HCT116 (cell line): Measurements from ENCODE around the gene CBX8.

Experiments
- EGR1 ChIP-seq: IDR thresholded peaks from 2 replicates; pipeline ENCODE4 v1.6.1; 2012; ENCODE audit warnings: low read depth
- EZH2phosphoT487 ChIP-seq: fragments of 200-600 bp; IDR thresholded peaks from 2 replicates; pipeline ENCODE4 v1.6.1; 2018; ENCODE audit warnings: antibody characterized with exemption, borderline replicate concordance
- POLR2A ChIP-seq: IDR thresholded peaks from 2 replicates; pipeline ENCODE4 v1.7.0; 2011; ENCODE audit warnings: borderline replicate concordance; ENCODE audit not compliant: insufficient read depth, insufficient read length; ENCODE audit errors: extremely low read depth
- SIN3A ChIP-seq: IDR thresholded peaks from 2 replicates; pipeline ENCODE4 v1.6.1; 2012; ENCODE audit warnings: low read depth
- SP1 ChIP-seq: IDR thresholded peaks from 2 replicates; pipeline ENCODE4 v1.6.1; 2012; ENCODE audit warnings: low read depth
- SRF ChIP-seq: IDR thresholded peaks from 2 replicates; pipeline ENCODE4 v1.6.1; 2012; ENCODE audit warnings: low read depth
- TF ChIP-seq, protein P1 (sequence below), 3 experiments: fragments of 200-600 bp in 1 of 3; sonication (generic) in 1 of 3; IDR thresholded peaks in 2 of 3; conservative IDR thresholded peaks in 1 of 3; 2 replicates each; pipeline ENCODE4 v1.5.1; 2012 to 2017; ENCODE audit warnings: low read depth in 2 of 3, low read length in 2 of 3, antibody characterized with exemption in 1 of 3, borderline replicate concordance in 1 of 3, control low read depth in 1 of 3, mild to moderate bottlenecking in 1 of 3, mixed read lengths in 1 of 3, mixed run types in 1 of 3, moderate library complexity in 1 of 3; ENCODE audit not compliant: insufficient read depth in 1 of 3
- TF ChIP-seq, protein P2 (sequence below): IDR thresholded peaks from 2 replicates; pipeline ENCODE4 v1.6.1; 2012
- TF ChIP-seq, protein P3 (sequence below): IDR thresholded peaks from 2 replicates; pipeline ENCODE4 v1.6.1; 2012; ENCODE audit warnings: low read depth

GRCh38 chr17:79742589-79742918 lies 54.3 kb downstream of the CBX8 start:
- TF ChIP-seq, protein P1, sequence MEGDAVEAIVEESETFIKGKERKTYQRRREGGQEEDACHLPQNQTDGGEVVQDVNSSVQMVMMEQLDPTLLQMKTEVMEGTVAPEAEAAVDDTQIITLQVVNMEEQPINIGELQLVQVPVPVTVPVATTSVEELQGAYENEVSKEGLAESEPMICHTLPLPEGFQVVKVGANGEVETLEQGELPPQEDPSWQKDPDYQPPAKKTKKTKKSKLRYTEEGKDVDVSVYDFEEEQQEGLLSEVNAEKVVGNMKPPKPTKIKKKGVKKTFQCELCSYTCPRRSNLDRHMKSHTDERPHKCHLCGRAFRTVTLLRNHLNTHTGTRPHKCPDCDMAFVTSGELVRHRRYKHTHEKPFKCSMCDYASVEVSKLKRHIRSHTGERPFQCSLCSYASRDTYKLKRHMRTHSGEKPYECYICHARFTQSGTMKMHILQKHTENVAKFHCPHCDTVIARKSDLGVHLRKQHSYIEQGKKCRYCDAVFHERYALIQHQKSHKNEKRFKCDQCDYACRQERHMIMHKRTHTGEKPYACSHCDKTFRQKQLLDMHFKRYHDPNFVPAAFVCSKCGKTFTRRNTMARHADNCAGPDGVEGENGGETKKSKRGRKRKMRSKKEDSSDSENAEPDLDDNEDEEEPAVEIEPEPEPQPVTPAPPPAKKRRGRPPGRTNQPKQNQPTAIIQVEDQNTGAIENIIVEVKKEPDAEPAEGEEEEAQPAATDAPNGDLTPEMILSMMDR (IDR thresholded peaks at IDR 0.05 in 2 of 3, conservative IDR thresholded peaks at IDR 0.05 in 1 of 3; ENCODE audit: borderline replicate concordance in 1 of 3, insufficient read depth in 1 of 3, low read depth in 2 of 3, low read length in 2 of 3) = no peak
- TF ChIP-seq SRF (no peak), EGR1 (no peak), POLR2A (no peak), SP1 (no peak), EZH2phosphoT487 (no peak), SIN3A (no peak)
- TF ChIP-seq, protein P2, sequence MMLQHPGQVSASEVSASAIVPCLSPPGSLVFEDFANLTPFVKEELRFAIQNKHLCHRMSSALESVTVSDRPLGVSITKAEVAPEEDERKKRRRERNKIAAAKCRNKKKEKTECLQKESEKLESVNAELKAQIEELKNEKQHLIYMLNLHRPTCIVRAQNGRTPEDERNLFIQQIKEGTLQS = no peak
- TF ChIP-seq, protein P3, sequence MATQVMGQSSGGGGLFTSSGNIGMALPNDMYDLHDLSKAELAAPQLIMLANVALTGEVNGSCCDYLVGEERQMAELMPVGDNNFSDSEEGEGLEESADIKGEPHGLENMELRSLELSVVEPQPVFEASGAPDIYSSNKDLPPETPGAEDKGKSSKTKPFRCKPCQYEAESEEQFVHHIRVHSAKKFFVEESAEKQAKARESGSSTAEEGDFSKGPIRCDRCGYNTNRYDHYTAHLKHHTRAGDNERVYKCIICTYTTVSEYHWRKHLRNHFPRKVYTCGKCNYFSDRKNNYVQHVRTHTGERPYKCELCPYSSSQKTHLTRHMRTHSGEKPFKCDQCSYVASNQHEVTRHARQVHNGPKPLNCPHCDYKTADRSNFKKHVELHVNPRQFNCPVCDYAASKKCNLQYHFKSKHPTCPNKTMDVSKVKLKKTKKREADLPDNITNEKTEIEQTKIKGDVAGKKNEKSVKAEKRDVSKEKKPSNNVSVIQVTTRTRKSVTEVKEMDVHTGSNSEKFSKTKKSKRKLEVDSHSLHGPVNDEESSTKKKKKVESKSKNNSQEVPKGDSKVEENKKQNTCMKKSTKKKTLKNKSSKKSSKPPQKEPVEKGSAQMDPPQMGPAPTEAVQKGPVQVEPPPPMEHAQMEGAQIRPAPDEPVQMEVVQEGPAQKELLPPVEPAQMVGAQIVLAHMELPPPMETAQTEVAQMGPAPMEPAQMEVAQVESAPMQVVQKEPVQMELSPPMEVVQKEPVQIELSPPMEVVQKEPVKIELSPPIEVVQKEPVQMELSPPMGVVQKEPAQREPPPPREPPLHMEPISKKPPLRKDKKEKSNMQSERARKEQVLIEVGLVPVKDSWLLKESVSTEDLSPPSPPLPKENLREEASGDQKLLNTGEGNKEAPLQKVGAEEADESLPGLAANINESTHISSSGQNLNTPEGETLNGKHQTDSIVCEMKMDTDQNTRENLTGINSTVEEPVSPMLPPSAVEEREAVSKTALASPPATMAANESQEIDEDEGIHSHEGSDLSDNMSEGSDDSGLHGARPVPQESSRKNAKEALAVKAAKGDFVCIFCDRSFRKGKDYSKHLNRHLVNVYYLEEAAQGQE = no peak
